Sigmoid colon (tissue), 7 donors: Measurements from ENCODE around the gene HDGFL1. TPM values are rescaled to one million over a fixed set of nuclear protein-coding genes. Genes with fewer than 3 reads are reported as not detected.

Experiments
- DNase-seq: peaks from one replicate; pipeline ENCODE4 v3.0.0-alpha.2; 2019
- H3K27ac ChIP-seq, 4 donors: fragments of 200-600 bp; sonication (generic); one replicate each; pipeline ENCODE4 v1.5.1; 2016 to 2019; ENCODE audit warnings: mild to moderate bottlenecking in 1 of 4
- H3K27me3 ChIP-seq, 3 donors: fragments of 200-600 bp; sonication (generic); one replicate each; pipeline ENCODE4 v1.5.1; 2019; ENCODE audit warnings: mild to moderate bottlenecking in 1 of 3
- H3K36me3 ChIP-seq, 4 donors: fragments of 200-600 bp; sonication (generic); one replicate each; pipeline ENCODE4 v1.5.1; 2016 to 2019
- H3K4me1 ChIP-seq, 4 donors: fragments of 200-600 bp; sonication (generic); one replicate each; pipeline ENCODE4 v1.5.1; 2017 to 2019
- H3K4me3 ChIP-seq, 4 donors: fragments of 200-600 bp; sonication (generic); one replicate each; pipeline ENCODE4 v1.5.1; 2017 to 2019; ENCODE audit warnings: mild to moderate bottlenecking in 2 of 4, moderate library complexity in 1 of 4
- H3K9me3 ChIP-seq, 4 donors: fragments of 200-600 bp in 3 of 4; sonication (generic) in 3 of 4; one replicate each; pipeline versions ENCODE4 v1.5.1 to v1.6.1; 2013 to 2019
- EP300 ChIP-seq, 4 donors: sonication (generic); formaldehyde crosslinking; IDR thresholded peaks; one replicate each; pipeline ENCODE4 v1.6.1; 2017; ENCODE audit warnings: antibody characterized with exemption in 4 of 4
- POLR2A ChIP-seq, 2 donors: fragments of 450-650 bp; IDR thresholded peaks; one replicate each; pipeline ENCODE4 v1.6.1; 2016; ENCODE audit warnings: antibody characterized with exemption in 2 of 2, mild to moderate bottlenecking in 2 of 2, moderate library complexity in 2 of 2
- POLR2AphosphoS5 ChIP-seq, 4 donors: sonication (generic); formaldehyde crosslinking; IDR thresholded peaks; one replicate each; pipeline ENCODE4 v1.6.1; 2017; ENCODE audit warnings: antibody characterized with exemption in 4 of 4
- WGBS, 2 donors: extraction: QIAGEN DNeasy Blood & Tissue Kit; methylation state at CpG; one replicate each; pipeline ENCODE4 v1.1.7; 2013; 5-methylcytosine and 5-hydroxymethylcytosine counted together
- intact Hi-C: fragments of 100-400 bp; cut with DNase I; formaldehyde crosslinking; loops from one replicate; pipeline ENCODE4 v1.15.1; 2023
- polyA plus RNA-seq, 3 donors: library from polyadenylated mRNA; stranded (reverse); fragments of 200-250 nt; gene quantifications; one replicate each; pipeline ENCODE4 v1.2.3, GENCODE V29; 2013
- total RNA-seq, 4 donors: library from RNA; depleted of rRNA; stranded (reverse); fragments of >200 nt; gene quantifications; one replicate each; pipeline ENCODE4 v1.1.0, GENCODE V29; 2016
- TF ChIP-seq, protein P1 (sequence below), 4 experiments: fragments of 450-650 bp in 3 of 4; fragments of 200-600 bp in 1 of 4; IDR thresholded peaks; one replicate each; pipeline ENCODE4 v1.5.1; 2016 to 2019; ENCODE audit warnings: antibody characterized with exemption in 4 of 4, mild to moderate bottlenecking in 3 of 4, moderate library complexity in 2 of 4
- donor health status: healthy with polysubstance abuse.
- donor health status: Bipolar disorder and iron deficiency.
- donor health status: healthy.

HDGFL1 gene
- total and polyA plus RNA-seq, 7 donors = not detected

GRCh38 chr6:22583927-22584326 lies 14.6 kb downstream of the HDGFL1 start:
- H3K27me3 ChIP-seq = no peaks in the 10 kb centered on the region
- no peak overlapping the region for H3K4me3 ChIP-seq
- H3K27ac ChIP-seq = no peak overlapping the region
- no peaks in the 10 kb centered on the region for H3K36me3 ChIP-seq
- intact Hi-C loops = no loop called here
- 95 to 96% methylated on average over 1 of the region's 1 CpG for WGBS, 2 donors
- no peak for DNase-seq
- H3K4me1 ChIP-seq = no peaks in the 10 kb centered on the region
- H3K9me3 ChIP-seq = no peaks in the 10 kb centered on the region
- TF ChIP-seq POLR2AphosphoS5 (IDR thresholded peaks at IDR 0.05) = no peak
- TF ChIP-seq, protein P1, sequence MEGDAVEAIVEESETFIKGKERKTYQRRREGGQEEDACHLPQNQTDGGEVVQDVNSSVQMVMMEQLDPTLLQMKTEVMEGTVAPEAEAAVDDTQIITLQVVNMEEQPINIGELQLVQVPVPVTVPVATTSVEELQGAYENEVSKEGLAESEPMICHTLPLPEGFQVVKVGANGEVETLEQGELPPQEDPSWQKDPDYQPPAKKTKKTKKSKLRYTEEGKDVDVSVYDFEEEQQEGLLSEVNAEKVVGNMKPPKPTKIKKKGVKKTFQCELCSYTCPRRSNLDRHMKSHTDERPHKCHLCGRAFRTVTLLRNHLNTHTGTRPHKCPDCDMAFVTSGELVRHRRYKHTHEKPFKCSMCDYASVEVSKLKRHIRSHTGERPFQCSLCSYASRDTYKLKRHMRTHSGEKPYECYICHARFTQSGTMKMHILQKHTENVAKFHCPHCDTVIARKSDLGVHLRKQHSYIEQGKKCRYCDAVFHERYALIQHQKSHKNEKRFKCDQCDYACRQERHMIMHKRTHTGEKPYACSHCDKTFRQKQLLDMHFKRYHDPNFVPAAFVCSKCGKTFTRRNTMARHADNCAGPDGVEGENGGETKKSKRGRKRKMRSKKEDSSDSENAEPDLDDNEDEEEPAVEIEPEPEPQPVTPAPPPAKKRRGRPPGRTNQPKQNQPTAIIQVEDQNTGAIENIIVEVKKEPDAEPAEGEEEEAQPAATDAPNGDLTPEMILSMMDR (IDR thresholded peaks at IDR 0.05) = no peak

GRCh38 chr6:22589118-22589517 lies 19.8 kb downstream of the HDGFL1 start:
- intact Hi-C loops = no loop called here

GRCh38 chr6:22590423-22590822 lies 21.1 kb downstream of the HDGFL1 start:
- DNase-seq = no peak
- Histone ChIP-seq H3K4me1 (no peaks in the 10 kb centered on the region), H3K36me3 (no peaks in the 10 kb centered on the region), H3K27me3 (no peaks in the 10 kb centered on the region), H3K4me3 (no peak overlapping the region), H3K9me3 (no peaks in the 10 kb centered on the region), H3K27ac (no peak overlapping the region)
- intact Hi-C loops = no loop called here
- 77 to 90% methylated on average over 4 of the region's 4 CpGs for WGBS, 2 donors
- TF ChIP-seq POLR2A (IDR thresholded peaks at IDR 0.05) (no peak), POLR2AphosphoS5 (IDR thresholded peaks at IDR 0.05) (no peak), EP300 (IDR thresholded peaks at IDR 0.05) (no peak)
- TF ChIP-seq, protein P1 (IDR thresholded peaks at IDR 0.05) = no peak

More at GRCh38 chr6:22589118-22589517, 19.8 kb downstream of the HDGFL1 start:
- Histone ChIP-seq H3K4me1 (no peaks in the 10 kb centered on the region), H3K36me3 (no peaks in the 10 kb centered on the region), H3K27me3 (no peaks in the 10 kb centered on the region), H3K27ac (no peak overlapping the region), H3K9me3 (no peaks in the 10 kb centered on the region), H3K4me3 (no peak overlapping the region)
- DNase-seq = no peak
- TF ChIP-seq POLR2A (IDR thresholded peaks at IDR 0.05) (no peak), EP300 (IDR thresholded peaks at IDR 0.05) (no peak), POLR2AphosphoS5 (IDR thresholded peaks at IDR 0.05) (no peak)
- TF ChIP-seq, protein P1 (IDR thresholded peaks at IDR 0.05) = no peak

GRCh38 chr6:22593895-22594294 lies 24.5 kb downstream of the HDGFL1 start:
- DNase-seq = no peak
- WGBS, 2 donors = 89 to 93% methylated on average over 3 of the region's 3 CpGs
- Histone ChIP-seq H3K9me3 (no peaks in the 10 kb centered on the region), H3K36me3 (no peaks in the 10 kb centered on the region), H3K4me1 (no peaks in the 10 kb centered on the region), H3K27me3 (no peaks in the 10 kb centered on the region), H3K4me3 (no peak overlapping the region), H3K27ac (no peak overlapping the region)
- TF ChIP-seq, protein P1 (IDR thresholded peaks at IDR 0.05) = no peak
- no peak for TF ChIP-seq POLR2A (IDR thresholded peaks at IDR 0.05)
- no peak for TF ChIP-seq EP300 (IDR thresholded peaks at IDR 0.05)
- no peak for TF ChIP-seq POLR2AphosphoS5 (IDR thresholded peaks at IDR 0.05)
- intact Hi-C loops = no loop called here

DNA sequence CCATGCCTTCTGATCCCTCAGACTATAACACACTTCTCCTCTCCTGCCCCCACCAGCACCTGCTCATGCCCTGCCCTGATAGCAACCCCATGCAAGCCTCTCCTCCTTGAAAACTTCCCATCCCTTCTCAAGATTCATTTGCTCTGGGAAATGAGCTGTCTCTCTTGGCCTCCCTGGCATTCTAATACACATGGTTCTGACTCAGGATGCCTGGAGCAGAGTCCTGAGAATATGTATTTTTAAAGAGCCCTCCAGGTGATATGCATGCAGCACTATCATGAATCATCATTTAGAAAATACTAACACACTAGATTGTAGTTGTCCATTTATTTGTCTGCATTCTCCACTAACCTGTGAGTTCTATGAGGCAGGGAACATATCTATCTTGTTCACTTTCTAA lies 26.6 kb downstream of the HDGFL1 start:
- no peaks in the 10 kb centered on the region for H3K9me3 ChIP-seq
- TF ChIP-seq, protein P1 (IDR thresholded peaks at IDR 0.05) = no peak
- TF ChIP-seq EP300 (IDR thresholded peaks at IDR 0.05) = no peak
- TF ChIP-seq POLR2AphosphoS5 (IDR thresholded peaks at IDR 0.05) = no peak
- TF ChIP-seq POLR2A (IDR thresholded peaks at IDR 0.05) = no peak
- H3K36me3 ChIP-seq = no peaks in the 10 kb centered on the region
- no peaks in the 10 kb centered on the region for H3K27me3 ChIP-seq
- no peaks in the 10 kb centered on the region for H3K4me1 ChIP-seq
- H3K27ac ChIP-seq = no peak overlapping the region
- intact Hi-C loops = no loop called here
- H3K4me3 ChIP-seq = no peak overlapping the region
- DNase-seq = no peak
